K562 (cell line): ENCODE results near the gene NMT1. TPM values are rescaled to one million over a fixed set of nuclear protein-coding genes. Genes with fewer than 3 reads are reported as not detected.

Source experiments
- ASH1L ChIP-seq: fragments of 450-650 bp; IDR thresholded peaks from 2 replicates; pipeline ENCODE4 v1.6.1; 2018; ENCODE audit warnings: borderline replicate concordance, mild to moderate bottlenecking, low read depth; ENCODE audit not compliant: partially characterized antibody
- FOXK2 ChIP-seq, 2 experiments: fragments of 450-650 bp; IDR thresholded peaks in 1 of 2; conservative IDR thresholded peaks in 1 of 2; 2 replicates each; pipeline ENCODE4 v1.6.1; 2016; ENCODE audit warnings: low read depth in 2 of 2, mild to moderate bottlenecking in 1 of 2
- GTF2A2 ChIP-seq: IDR thresholded peaks from 2 replicates; pipeline ENCODE4 v1.6.1; 2016; ENCODE audit warnings: mild to moderate bottlenecking, missing genetic modification characterization, missing compliant biosample characterization
- GTF2E2 ChIP-seq: fragments of 200-800 bp; sonication (Bioruptor generic); IDR thresholded peaks from 2 replicates; pipeline ENCODE4 v1.6.1; 2016; ENCODE audit warnings: missing genetic modification characterization, missing compliant biosample characterization
- NFATC3 ChIP-seq: fragments of 450-650 bp; IDR thresholded peaks from 2 replicates; pipeline ENCODE4 v1.6.1; 2017; ENCODE audit warnings: mild to moderate bottlenecking
- TAF7 ChIP-seq: fragments of 450-650 bp; IDR thresholded peaks from 2 replicates; pipeline ENCODE4 v1.6.1; 2016; ENCODE audit warnings: missing genetic modification characterization, missing compliant biosample characterization
- THAP7 ChIP-seq: fragments of 250-450 bp; sonication (Bioruptor Pico); IDR thresholded peaks from 2 replicates; pipeline ENCODE4 v1.5.0; 2021
- TRIM25 ChIP-seq: fragments of 450-650 bp; IDR thresholded peaks from 2 replicates; pipeline ENCODE4 v1.7.0; 2016; ENCODE audit warnings: borderline replicate concordance
- WHSC1 ChIP-seq: IDR thresholded peaks from one replicate; pipeline ENCODE4 v1.6.1; 2012; ENCODE audit warnings: low read length, control low read depth, inconsistent platforms
- ZNF24 ChIP-seq: fragments of 450-650 bp; IDR thresholded peaks from 2 replicates; pipeline ENCODE4 v1.6.1; 2016
- ZNF639 ChIP-seq, 2 experiments: fragments of 200-800 bp in 1 of 2; sonication (Bioruptor generic) in 1 of 2; sonication (generic) in 1 of 2; formaldehyde crosslinking in 1 of 2; IDR thresholded peaks in 1 of 2; conservative IDR thresholded peaks in 1 of 2; 2 replicates each; pipeline versions ENCODE4 v1.5.0 to v1.6.1; 2016 to 2020; ENCODE audit warnings: missing compliant biosample characterization in 1 of 2, missing genetic modification characterization in 1 of 2, missing genetic modification reagents in 1 of 2
- polyA plus RNA-seq, 8 experiments: library from polyadenylated mRNA; depleted of rRNA in 4 of 8; stranded (reverse) in 5 of 8; unstranded in 3 of 8; fragments of >200 nt; fragmentation: Nextera tagmentation in 2 of 8; fragmentation: Illumina TruSeq in 1 of 8; extraction: Ambion mirVana in 2 of 8; extraction: Trizol in 1 of 8; gene quantifications; 2 replicates each; pipeline versions ENCODE4 v1.2.1 to v1.2.3, GENCODE V29; 2011 to 2014; ENCODE audit warnings: inconsistent platforms in 1 of 8, missing spikeins in 1 of 8
- total RNA-seq, 7 experiments: library from RNA; depleted of rRNA in 6 of 7; stranded (reverse); fragments of >200 nt in 6 of 7; fragmentation: Illumina TruSeq in 2 of 7; extraction: Trizol in 2 of 7; gene quantifications; 2 replicates each; pipeline versions ENCODE4 v1.2.1 to v1.2.3, GENCODE V29; 2011 to 2021; ENCODE audit warnings: low replicate concordance in 1 of 7
- TF ChIP-seq, protein P1 (sequence below): fragments of 450-650 bp; IDR thresholded peaks from 2 replicates; pipeline ENCODE4 v1.6.1; 2017; ENCODE audit warnings: mild to moderate bottlenecking, moderate library complexity
- TF ChIP-seq, protein P2 (sequence below), 2 experiments: IDR thresholded peaks; 2 replicates each; pipeline ENCODE4 v1.6.1; 2012; ENCODE audit warnings: improper control_type of control experiment in 2 of 2, low read depth in 2 of 2, low read length in 2 of 2, borderline replicate concordance in 1 of 2
- TF ChIP-seq, protein P3 (sequence below), 2 experiments: fragments of 450-650 bp; IDR thresholded peaks; 2 replicates each; pipeline ENCODE4 v1.6.1; 2016

The NMT1 gene
- total and polyA plus RNA-seq, 9 of the 15 experiments (the other 6 are each of a cell fraction or from before 2014, with no cell fraction given), result 86.7 to 569 (median 213) TPM

GRCh38 chr17:45031231-45032173, 29.6 kb upstream of the NMT1 start (continued):
- TF ChIP-seq TRIM25, result no peak
- TF ChIP-seq, protein P1, sequence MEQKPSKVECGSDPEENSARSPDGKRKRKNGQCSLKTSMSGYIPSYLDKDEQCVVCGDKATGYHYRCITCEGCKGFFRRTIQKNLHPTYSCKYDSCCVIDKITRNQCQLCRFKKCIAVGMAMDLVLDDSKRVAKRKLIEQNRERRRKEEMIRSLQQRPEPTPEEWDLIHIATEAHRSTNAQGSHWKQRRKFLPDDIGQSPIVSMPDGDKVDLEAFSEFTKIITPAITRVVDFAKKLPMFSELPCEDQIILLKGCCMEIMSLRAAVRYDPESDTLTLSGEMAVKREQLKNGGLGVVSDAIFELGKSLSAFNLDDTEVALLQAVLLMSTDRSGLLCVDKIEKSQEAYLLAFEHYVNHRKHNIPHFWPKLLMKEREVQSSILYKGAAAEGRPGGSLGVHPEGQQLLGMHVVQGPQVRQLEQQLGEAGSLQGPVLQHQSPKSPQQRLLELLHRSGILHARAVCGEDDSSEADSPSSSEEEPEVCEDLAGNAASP, result no peak
- no peak for TF ChIP-seq NFATC3
- TF ChIP-seq, protein P2, sequence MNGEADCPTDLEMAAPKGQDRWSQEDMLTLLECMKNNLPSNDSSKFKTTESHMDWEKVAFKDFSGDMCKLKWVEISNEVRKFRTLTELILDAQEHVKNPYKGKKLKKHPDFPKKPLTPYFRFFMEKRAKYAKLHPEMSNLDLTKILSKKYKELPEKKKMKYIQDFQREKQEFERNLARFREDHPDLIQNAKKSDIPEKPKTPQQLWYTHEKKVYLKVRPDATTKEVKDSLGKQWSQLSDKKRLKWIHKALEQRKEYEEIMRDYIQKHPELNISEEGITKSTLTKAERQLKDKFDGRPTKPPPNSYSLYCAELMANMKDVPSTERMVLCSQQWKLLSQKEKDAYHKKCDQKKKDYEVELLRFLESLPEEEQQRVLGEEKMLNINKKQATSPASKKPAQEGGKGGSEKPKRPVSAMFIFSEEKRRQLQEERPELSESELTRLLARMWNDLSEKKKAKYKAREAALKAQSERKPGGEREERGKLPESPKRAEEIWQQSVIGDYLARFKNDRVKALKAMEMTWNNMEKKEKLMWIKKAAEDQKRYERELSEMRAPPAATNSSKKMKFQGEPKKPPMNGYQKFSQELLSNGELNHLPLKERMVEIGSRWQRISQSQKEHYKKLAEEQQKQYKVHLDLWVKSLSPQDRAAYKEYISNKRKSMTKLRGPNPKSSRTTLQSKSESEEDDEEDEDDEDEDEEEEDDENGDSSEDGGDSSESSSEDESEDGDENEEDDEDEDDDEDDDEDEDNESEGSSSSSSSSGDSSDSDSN (IDR thresholded peaks at IDR 0.05; ENCODE audit: borderline replicate concordance in 1 of 2, low read depth in 2 of 2, low read length in 2 of 2), result peak; percentile 42 to 77; a peak in 2 of 4 replicates
- no peak for TF ChIP-seq ZNF24
- peak in 1 of 2 experiments; percentile 67; a peak in 1 of 4 replicates for TF ChIP-seq ZNF639 (CRISPR knock-in tag; conservative IDR thresholded peaks at IDR 0.05 in 1 of 2, IDR thresholded peaks at IDR 0.05 in 1 of 2)
- TF ChIP-seq, protein P3, sequence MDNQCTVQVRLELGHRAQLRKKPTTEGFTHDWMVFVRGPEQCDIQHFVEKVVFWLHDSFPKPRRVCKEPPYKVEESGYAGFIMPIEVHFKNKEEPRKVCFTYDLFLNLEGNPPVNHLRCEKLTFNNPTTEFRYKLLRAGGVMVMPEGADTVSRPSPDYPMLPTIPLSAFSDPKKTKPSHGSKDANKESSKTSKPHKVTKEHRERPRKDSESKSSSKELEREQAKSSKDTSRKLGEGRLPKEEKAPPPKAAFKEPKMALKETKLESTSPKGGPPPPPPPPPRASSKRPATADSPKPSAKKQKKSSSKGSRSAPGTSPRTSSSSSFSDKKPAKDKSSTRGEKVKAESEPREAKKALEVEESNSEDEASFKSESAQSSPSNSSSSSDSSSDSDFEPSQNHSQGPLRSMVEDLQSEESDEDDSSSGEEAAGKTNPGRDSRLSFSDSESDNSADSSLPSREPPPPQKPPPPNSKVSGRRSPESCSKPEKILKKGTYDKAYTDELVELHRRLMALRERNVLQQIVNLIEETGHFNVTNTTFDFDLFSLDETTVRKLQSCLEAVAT (IDR thresholded peaks at IDR 0.05), result no peak
- no peak for TF ChIP-seq THAP7 (CRISPR knock-in tag)
- TF ChIP-seq WHSC1, result no peak
- TF ChIP-seq FOXK2 (conservative IDR thresholded peaks at IDR 0.05 in 1 of 2, IDR thresholded peaks at IDR 0.05 in 1 of 2; ENCODE audit: low read depth in 2 of 2), result no peak
- no peak for TF ChIP-seq TAF7 (tag)
- TF ChIP-seq GTF2A2, result no peak
- TF ChIP-seq GTF2E2 (tag), result no peak
- no peak for TF ChIP-seq ASH1L
